HG03135 (cell line): Measurements from ENCODE around the gene KIF12.

Source experiments
- ATAC-seq: cut with Tn5 transposase; IDR thresholded peaks from one replicate; pipeline ENCODE4 v1.9.1; 2021; ENCODE audit warnings: mild to moderate bottlenecking, moderate library complexity; ENCODE audit not compliant: unreplicated experiment

The KIF12 gene

GRCh38 chr9:114107286-114108001 lies 8.4 kb upstream of the KIF12 start:
- ATAC-seq, result no peak

GRCh38 chr9:114105236-114105635 lies 6.1 kb upstream of the KIF12 start:
- ATAC-seq, result no peak

GRCh38 chr9:114102484-114102883 lies 3.4 kb upstream of the KIF12 start:
- ATAC-seq, result no peak

GRCh38 chr9:114100536-114100935 lies 1.4 kb upstream of the KIF12 start:
- no peak for ATAC-seq

- no peak for ATAC-seq
These were observed 678 bp upstream of the KIF12 start for GRCh38 chr9:114099669-114100270.

- ATAC-seq, result no peak
These were observed 814 bp downstream of the KIF12 start for GRCh38 chr9:114098021-114098935.

GRCh38 chr9:114097613-114098020 lies 1.5 kb downstream of the KIF12 start:
- no peak for ATAC-seq

GRCh38 chr9:114096866-114097612 lies 2.1 kb downstream of the KIF12 start:
- no peak for ATAC-seq

- no peak for ATAC-seq
These were observed 3.0 kb downstream of the KIF12 start for GRCh38 chr9:114096041-114096511.

GRCh38 chr9:114094971-114095370 lies 4.1 kb downstream of the KIF12 start:
- ATAC-seq, result no peak

- no peak for ATAC-seq
These were observed 5.2 kb downstream of the KIF12 start for GRCh38 chr9:114093761-114094505.

GRCh38 chr9:114093031-114093471 lies 6.0 kb downstream of the KIF12 start:
- ATAC-seq, result no peak

GRCh38 chr9:114092336-114092735 lies 6.8 kb downstream of the KIF12 start:
- ATAC-seq, result no peak

- ATAC-seq, result no peak
These were observed 7.4 kb downstream of the KIF12 start for GRCh38 chr9:114091711-114092110.

GRCh38 chr9:114090798-114091197 lies 8.3 kb downstream of the KIF12 start:
- ATAC-seq, result no peak

- ATAC-seq, result no peak
These were observed 9.8 kb downstream of the KIF12 start for GRCh38 chr9:114089206-114089840.

GRCh38 chr9:114088571-114089170 lies 10.4 kb downstream of the KIF12 start:
- no peak for ATAC-seq

GRCh38 chr9:114087721-114088120 lies 11.4 kb downstream of the KIF12 start:
- no peak for ATAC-seq

- ATAC-seq, result no peak
These were observed 12.5 kb downstream of the KIF12 start for GRCh38 chr9:114086607-114087006.
